Stimulated activated CD8-positive, alpha-beta memory T cell treated with anti-CD3 and anti-CD28 coated beads, Interleukin-4, amount 100 ng/mL, for 4 hours (primary cell): Measurements from ENCODE around the gene RAPGEF4.

Source experiments
- DNase-seq, 2 donors: peaks; one replicate each; pipeline ENCODE4 v3.0.0-alpha.2; 2020; ENCODE audit warnings: low read depth in 2 of 2, low spot score in 1 of 2

Gene RAPGEF4

DNA sequence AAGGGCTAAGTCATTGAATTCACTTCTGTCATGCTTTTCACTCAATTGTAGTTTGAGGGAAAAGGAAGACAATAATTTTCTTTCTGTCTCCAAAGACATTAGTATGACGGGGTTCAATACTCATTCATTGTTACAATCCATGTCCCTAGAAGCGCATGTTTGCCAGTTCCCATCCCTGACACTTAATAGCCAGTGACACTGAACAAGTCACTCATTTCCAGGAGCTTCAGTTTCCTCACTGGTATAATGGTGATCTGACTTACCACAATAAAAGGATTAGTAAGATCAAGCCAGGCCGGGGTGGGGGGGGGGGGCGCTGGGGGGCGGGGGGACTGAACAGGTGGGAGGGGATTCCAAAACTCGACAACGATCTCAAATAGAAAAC lies 195.2 kb downstream of the RAPGEF4 start:
- no peak for DNase-seq

- DNase-seq = no peak
Measured at GRCh38 chr2:172931256-172931894, 195.7 kb downstream of the RAPGEF4 start.

- DNase-seq = peak in 1 of 2 donors; percentile 19
Measured at GRCh38 chr2:172931918-172932520, 196.4 kb downstream of the RAPGEF4 start.

- no peak for DNase-seq
Measured at GRCh38 chr2:172937884-172938712, 202.5 kb downstream of the RAPGEF4 start.

DNA sequence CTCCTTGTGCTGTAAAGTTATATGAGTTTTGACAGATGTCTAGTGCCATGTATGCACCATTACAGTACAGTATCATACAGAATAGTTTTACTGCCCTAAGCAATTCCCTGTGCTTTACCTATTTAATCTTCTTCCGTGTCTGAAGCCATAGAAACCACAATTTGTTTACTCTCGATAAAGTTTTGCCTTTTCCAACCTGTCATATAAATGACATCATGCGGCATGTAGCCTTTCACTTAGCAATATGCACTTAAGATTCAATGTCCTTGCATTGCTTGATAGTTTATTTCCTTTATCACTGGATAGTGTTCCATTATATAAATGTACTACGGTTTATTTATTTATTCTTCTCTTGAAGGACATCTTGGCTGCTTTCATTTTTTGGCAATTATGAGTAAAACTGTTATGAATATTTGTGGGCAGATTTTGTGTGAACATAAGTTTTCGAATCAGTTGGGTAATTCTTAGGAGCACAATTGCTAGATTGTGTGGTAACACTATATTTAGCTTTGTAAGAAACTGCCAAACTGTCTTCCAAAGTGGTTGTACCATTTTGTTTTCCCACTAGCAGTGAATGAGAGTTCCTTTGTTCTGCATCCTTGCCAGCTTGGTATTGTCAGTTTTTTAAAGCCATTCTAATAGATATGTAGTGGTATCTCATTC lies 203.2 kb downstream of the RAPGEF4 start:
- no peak for DNase-seq

GRCh38 chr2:172943539-172943938 lies 207.9 kb downstream of the RAPGEF4 start:
- DNase-seq = no peak

GRCh38 chr2:172944022-172944793 lies 208.6 kb downstream of the RAPGEF4 start:
- no peak for DNase-seq

DNA sequence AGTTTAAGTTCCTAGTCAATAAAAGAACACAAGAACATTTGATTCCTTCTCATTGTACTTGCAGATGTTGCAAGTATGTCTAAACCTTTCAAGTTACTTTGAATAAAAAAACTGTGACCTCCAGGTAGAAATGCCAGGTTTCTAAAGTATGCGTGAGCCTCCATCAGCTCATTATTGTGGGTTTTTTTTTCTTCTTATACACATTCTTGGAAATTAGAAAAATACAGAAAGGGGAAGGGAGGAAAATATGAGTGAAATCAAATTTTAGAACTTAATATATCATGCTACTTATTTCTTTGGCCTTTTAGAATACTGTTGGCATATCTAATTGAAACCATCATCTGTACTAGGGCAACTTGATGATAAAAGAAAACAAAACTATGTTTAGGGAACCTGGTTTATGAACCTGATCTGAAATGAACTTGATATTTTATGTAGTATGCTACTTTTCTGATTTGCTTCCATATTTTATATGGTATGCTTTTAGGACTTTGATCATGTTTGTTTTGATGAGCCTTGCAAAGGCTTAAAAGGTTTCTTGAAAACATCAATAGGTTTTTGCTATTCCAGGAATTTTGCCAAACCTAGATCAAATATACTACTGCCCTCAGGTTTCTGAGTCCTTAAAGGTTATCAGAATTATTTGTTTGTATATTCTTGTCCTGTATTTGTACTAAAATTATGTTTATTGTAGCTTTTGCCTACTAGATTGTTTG lies 209.3 kb downstream of the RAPGEF4 start:
- DNase-seq = no peak

DNA sequence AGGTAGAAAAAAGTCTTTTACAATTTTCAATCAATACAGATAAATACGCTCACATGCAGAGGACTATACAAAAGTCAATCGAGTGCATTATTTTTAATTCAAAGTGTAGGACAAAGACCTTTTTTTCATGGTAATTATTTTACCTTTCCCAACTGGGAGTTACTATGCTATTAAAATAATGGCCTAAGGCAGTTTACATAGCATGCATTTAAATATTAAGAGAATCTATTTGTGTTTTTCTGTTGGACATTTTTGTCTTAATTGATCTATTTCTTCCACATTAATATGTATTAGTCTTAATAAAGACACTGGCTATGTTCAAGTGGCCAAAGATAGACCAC lies 209.8 kb downstream of the RAPGEF4 start:
- no peak for DNase-seq

DNA sequence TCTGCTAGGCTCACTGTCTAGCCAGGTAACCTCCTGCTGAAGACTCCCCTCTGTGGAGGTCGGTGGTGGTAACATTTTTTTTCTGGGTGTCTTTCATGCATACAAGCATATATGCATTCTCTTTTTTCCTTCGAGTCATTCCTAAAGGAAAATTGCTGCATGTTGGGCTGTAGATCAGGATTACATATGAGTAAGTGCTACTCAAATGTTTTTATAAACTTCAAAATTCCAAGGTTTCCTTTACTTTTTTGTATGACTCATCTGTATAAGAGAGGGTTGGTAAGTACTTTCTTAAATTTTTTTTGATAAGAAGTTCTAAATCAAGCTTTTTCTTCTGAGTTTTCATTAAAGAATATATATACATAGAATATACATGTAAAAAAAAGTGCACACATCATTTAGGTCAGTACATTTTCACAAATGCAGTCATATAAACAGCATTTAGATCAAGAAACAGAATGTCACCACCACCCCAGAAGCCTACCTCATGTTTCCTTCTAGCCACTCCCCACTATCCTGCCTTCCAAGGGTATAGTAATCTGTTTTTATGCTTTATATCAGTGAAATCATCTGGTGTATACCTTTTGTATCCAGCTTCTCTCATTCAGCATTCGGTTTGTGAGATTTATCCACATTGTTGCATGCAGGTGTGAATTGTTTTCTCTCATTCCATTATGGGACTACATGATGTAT lies 212.0 kb downstream of the RAPGEF4 start:
- no peak for DNase-seq

DNA sequence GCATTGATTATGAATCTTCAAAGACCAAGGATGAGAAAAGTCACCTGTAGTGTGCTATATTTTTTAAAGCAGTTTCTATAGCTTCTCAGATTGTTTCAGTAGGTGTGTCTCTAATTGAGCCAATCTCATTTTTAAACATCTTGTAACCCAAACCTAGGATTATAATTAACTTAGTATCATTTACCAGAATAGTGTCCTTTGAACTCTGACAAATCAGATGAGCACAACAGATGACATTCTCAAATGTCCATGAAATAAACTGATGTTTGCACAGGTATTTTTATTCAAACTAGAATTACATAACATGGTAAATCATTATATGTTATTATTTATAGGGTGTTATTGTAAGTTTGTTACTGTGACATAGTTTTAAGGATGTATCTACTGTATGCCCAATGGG lies 213.9 kb downstream of the RAPGEF4 start:
- DNase-seq = no peak

DNA sequence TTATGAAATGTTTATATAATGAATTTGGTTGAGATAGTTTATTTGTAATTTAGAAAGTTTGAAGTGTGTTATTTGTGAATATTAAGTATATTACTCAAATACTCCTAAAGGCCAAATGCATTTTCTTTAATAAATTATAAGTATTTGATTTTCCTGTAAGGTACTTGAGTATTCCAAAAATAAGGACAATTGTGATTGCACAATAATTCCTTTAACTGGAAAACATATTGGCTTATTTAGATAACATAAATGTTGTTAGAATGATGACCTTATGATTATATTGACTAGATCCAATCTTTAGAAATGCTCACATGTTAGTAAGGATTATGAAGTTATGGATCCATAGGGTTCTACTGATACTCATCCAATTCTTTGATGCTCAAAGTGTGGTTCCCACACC lies 214.9 kb downstream of the RAPGEF4 start:
- DNase-seq = no peak

DNA sequence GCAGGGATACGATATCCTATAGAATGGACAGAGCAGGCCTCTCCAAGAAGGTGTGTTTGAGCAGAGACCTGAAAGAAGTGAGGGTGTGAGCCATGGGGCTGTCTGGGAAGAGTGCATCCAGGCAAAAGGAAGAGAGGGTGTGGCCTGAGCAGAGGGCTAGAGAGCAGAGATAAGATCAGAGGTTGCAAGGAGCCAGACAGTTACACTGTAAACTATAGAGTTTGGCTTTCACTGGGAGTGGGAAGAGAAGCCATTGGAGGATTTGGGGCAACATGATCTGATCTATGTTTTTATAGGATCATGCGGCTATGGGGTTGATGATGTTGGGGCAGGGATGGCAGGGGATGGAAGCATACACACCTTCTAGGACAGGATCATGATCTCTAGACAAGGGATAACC lies 215.9 kb downstream of the RAPGEF4 start:
- no peak for DNase-seq

DNA sequence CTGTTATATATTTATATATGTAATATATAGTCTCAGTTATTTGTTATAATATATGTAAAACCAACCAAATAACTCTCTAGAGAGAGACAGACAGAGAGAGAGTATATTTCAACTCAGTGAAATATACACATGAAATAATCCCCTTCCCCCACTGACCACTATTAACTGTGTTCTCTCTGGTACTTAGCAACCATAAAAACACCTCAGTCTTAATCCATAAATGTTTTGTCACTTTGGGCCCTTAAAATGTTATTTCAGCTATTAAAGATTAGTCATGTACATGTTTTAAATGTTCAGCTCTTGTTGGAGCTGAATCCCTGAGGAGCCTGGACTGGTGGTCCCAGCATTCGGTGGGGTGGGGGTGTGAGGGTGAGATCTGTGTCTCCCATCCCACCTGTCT lies 217.8 kb downstream of the RAPGEF4 start:
- no peak for DNase-seq

GRCh38 chr2:172953970-172954852 lies 218.6 kb downstream of the RAPGEF4 start:
- DNase-seq = no peak

DNA sequence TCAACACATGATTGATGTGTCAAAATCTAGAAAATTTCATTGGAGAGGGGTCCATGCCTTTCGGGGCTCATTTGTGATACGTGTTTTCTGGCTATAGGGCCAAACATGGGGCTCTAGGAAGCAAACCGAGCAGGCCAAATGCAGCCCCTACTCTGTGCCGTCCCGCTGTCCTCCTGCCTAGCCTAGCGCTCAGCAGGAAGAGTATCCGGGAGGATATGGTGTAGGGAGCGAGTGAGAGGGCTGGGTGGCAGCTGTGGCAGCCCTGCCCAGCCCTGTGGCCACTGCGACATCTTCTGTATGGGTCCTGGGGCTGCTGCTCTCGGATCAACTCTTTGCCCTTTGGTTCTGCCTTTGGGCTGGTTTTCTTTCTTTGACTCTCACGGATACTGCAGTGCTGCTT lies 219.9 kb downstream of the RAPGEF4 start:
- no peak for DNase-seq

DNA sequence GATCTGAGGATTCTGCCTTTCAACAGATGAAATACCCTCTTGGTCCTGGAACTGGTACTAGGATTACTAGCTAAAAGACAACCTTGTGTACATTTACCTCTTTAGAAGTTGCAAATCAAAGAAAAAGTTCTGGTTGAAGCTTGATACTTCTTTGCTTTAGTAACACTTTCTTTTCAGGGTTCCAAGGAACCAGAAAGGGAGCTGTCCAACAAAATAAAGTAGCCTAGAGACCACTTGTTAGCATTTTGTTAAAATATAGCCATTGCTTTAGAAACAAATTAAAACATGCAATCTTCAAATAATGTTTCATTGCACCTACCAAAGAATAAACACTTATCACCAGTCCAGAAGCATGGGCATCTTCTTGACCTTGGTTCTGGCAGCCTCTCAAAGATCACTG lies 222.1 kb downstream of the RAPGEF4 start:
- no peak for DNase-seq

- DNase-seq = no peak
Measured at GRCh38 chr2:172962082-172962481, 226.4 kb downstream of the RAPGEF4 start.

GRCh38 chr2:172962824-172963223 lies 227.2 kb downstream of the RAPGEF4 start:
- DNase-seq = no peak
